Right hindlimb (tissue), 1 donor: ENCODE results near the gene KRT12.
"Not testable (repeated sequence)": the region's sequence is repeated elsewhere in the genome, so short reads cannot be mapped to it uniquely, and the experiment has no call there.

Source experiments
- DNase-seq: peaks from one replicate; pipeline ENCODE4 v3.0.0-alpha.2; 2018

The KRT12 gene

DNA sequence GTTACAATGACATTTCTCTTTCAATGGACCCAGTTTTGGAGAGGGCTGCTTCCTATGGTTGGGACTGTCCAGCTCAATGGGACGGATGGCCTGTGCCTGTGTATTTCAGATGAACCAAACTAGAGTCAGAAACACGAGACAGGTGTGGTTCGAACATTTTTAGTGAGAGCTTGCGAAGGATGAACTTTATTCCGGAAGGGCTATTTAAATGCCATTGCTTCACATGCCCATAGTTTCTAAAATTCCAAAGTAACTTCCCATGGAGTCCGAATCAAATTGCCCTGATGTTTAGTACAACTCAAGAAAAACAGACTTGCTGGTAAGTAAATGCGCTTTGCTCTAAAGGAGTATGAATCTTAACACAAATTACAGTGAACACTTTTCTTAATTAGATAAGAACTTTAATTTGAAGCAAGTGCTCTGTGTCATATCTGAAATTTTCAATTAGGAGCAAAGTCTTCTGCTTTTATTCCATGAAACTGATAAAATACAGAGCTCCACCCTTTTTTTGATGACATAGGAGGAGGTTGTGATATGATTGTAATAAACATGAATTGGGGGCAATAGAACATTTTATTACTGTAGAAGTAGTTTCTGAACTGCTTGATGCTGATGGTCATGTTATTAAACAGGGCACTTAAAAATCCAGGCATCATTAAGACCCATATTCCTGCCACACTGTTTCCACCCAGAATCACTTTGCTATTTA, 16.8 kb upstream of the KRT12 start:
- no peak for DNase-seq

DNA sequence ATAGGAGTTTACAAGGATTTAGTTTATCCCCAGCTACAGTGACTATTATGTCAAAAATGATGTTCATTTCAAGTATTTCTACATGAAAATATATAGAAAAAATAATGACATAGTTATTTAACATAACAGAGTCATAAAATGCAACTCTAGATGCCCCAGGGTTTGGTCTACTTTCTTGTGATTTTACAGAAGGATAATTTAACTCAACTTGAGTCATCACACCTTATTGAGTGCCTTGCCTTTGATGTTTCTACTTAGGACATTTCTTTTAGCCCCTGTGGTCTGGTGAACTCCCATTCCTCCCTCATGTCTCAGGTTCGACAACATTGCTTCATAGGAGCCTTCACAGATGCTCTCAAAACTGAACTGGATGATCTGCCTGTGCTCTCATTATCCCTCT, 16.0 kb upstream of the KRT12 start:
- no peak for DNase-seq

DNA sequence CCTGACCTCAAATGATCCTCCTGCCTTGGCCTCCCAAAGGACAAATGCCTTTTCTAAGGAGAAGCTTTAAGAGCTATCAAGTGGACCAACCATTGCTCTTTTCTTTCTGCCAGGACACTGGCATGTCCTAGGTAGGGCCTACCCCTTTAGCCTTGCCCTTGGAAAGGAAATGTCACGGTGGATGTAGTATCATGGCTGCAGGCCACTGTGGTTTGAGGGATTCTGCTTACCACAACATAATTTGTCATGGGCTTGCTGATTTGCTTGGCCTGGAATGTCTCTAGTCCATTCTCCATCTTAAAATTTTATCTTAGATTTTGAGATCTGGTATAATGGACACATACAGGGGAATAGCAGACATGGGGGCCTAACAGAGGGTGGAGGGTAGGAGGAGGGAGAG, 12.0 kb upstream of the KRT12 start:
- DNase-seq: no peak

DNA sequence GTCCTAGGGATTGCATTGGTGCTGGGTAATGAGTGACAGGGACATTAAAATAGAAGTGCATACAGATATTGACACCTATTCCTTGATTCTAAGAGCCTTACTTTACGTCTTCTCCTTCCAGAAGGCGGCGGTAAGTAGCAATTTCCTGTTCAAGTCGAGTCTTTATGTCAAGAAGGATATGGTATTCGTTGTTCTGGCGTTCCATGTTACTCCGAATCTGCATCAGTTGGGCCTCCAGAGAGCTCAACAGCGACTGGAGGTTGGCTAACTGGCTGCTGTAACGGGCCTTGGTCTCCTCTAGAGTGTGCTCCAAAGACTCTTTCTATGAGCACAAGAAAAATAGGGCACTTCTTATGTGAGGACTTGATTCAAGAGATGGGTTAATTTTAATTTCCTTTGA, 11.0 kb upstream of the KRT12 start:
- no peak for DNase-seq

DNA sequence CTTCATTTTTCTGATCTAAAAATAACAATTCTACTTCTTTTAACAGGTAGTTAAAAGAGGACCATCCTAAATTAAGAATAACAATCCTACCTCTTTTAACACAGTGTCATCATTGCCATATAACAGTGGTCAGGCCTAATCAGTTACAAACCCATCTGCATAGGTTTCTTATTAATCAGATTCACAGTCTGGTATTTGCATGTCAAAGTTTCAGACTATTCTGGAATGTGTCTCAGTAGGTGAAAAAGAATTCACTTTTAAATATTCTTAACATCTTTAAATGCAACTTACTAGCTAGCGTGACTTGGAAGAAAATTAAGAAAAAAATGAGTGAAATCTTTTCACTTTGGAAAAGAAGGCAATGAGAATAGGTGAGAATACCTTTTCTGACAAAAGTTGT, 6.8 kb upstream of the KRT12 start:
- DNase-seq: no peak

DNA sequence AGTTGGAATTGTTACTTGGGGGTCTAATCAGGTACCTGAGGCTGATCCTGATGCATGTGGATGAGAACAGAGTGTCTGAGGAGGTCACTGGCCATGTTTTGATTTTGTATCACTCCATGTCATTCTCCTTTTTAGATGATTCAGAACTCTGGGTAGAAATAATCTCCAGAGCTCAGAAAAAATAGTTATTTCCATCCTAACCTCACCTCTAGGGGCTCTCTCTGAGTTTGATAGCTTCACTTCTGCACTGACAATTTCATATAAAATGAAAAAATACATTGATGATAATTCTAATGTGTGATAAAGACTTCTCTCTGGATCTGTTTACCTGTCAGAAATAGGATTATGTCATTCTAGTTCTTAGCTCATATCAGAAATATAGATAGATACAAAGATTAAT, 6.2 kb upstream of the KRT12 start:
- no peak for DNase-seq

DNA sequence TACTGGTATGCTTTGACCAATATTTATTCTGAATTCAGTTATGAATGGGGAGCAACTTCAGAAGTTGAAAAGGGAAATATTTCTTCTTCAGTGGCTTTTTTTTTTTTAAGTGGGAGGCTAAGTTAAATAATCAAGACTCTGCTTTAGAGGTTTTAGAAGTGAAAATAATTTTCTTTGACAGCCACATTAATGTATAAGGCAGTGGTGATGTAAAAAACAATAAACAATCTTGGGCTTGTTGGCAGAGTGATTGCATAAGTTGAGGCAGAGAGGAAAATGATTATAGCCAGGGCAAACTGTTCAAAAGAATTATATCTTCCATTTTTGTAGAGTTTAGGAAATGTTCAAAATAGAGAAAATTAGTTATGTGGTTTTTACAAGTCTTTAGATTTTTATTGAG, 5.4 kb upstream of the KRT12 start:
- no peak for DNase-seq

DNA sequence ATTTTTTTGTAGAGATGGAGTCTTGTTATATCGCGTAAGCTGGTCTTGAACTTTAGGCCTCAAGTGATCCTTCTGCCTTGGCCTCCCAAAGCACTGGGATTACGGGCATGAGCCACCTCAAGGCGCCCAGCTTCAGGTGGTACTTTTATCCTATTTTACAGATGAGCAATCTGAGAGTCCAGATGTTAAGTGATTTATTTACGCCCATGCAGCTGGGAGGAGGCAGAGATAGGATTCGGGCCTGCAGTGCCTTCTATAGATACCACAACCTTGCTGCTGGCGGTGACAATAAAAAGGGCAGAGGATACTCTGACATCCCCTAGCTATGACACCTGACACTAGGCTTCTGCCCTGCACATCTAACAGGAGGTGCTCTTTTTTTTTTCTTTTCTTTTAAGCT, 4.3 kb upstream of the KRT12 start:
- no peak for DNase-seq

DNA sequence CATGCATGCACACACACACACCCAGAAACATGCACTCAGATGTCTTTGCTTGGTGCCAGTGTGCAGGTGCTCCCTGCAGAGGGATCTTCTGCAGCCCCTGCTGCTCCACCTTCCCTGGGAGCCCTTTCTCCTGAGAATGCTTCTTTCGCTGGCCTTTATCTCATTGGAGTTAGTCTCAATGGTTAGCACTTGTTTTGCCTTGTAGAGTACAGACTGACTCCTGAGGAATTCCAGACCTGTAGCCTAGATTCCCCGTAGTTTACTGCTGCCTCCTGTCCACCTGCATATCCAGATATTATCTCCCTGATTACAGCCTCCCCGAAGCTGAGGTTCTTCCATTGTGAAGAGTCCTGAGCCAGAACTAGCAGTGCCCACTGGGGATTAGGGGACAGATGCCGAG, 3.1 kb upstream of the KRT12 start:
- DNase-seq: no peak

DNA sequence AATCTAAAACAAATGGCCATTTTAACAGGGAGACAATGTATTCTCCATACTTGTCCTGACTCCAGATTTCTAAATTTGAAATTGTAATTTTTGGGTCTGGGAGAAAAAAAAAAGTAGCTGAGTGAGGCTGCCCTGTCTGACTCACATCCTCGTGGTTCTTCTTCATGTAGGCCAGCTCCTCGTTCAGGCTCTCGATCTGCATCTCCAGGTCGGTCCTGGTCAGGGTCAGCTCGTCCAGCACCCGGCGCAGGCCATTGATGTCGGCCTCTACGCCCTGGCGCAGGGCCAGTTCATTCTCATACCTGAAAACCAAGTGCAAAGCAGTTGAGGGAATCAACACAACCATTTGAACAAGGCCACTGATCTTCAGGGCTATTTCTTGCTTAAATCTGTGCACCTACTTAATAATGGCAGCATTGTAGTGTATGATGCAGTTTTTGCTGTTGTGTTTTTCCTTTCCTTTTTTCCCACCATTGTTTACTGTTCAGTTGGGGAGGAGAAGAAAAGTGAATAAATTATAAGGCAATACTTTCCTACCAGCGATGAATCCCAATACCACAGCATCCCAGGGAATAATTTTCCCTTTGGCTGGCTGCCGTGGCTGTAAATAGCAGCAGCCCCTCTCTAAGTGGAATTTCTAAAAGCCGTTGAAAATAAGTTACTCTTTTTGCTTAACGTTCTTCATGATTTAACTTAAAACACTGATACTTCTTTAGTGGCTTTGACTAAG, 2.2 kb downstream of the KRT12 start:
- peak; percentile 50 for DNase-seq

DNA sequence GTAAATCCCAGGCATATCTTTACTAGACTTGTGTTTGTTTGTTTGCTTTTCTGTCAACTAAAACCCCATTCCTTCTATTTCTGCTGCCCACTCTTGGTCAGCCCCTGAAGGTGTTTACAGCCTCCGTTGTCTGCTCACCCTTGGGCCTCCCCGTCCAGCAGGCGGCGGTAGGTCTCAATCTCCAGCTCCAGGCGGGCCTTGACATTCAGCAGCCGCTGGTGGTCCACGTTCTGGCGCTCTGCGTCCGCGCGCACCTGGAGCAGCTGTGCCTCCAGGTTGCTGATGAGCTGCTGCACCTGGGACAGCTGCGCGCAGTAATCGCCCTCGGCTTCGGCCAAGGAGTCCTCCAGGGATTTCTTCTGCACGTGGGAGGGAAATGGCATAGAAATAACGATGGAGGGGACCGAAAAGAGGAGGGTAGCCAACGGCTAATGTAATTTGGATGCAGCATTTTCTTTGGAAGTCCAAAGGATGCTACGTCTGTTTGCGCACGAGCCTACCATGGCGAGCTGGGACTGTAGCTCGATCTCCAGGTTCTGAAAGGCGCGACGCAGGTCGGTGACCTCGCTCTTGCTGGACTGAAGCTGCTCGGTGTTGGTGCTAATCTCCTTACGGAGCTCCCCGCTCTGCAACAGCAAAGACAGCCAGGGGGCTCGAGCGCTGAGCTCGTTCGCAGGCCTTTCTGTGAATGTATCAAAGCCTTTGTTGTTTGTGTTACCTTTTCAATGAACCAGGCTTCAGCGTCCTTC, 3.9 kb downstream of the KRT12 start:
- DNase-seq: no peak

DNA sequence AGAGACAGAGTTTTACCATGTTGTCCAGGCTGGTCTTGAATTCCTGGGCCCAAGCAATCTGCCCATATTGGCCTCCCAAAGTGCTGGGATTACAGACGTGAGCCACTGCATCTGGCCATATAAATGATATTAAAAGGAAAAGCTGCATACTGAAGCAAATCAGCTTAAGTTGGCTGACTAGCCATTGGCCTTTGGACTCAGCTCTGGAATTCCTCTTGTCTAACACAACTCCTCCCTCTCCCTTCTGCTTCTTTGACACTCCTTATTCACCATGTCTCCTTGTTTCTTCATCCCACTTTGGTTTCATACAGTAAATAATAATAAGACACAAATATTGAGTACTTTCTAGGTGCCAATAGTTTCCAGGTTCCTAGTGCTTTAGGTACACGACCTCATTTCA, 7.5 kb downstream of the KRT12 start:
- no peak for DNase-seq

DNA sequence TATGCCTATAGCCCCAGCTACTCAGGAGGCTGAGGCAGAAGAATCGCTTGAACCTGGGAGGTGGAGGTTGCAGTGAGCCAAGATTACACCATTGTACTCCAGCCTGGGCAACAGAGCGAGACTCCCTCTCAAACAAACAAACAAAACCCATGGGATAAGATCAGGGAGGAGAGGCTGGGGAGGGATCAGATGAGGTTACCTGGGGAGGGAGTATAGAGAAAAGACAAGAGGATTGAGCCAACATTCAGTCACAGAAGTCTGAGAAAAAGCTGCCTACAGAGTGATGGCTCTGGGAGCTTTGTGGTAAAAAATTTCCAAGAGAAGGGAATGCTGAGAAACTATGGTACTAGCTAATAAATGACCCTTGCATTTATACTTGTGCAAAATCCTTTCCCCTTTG, 8.4 kb downstream of the KRT12 start:
- DNase-seq: not testable (repeated sequence)

DNA sequence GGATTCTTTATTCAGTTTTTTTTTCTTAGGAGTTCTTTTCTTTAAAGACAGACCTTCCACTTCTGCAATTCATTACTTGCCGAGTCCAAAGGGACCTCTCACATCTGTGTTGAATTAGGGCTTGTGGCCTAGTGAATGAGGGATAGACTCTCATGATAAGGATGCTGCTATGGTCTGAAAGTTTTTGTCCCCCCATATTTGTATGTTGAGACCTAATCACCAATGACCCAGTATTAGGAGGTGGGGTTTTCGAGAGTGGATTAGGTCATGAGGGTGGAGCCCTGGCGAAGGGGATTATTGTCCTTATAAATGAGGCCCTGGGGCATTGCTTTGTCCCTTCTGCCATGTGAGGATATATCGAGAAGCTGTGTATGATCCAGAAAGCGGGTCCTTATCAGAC, 9.5 kb downstream of the KRT12 start:
- peak; percentile 35 for DNase-seq

DNA sequence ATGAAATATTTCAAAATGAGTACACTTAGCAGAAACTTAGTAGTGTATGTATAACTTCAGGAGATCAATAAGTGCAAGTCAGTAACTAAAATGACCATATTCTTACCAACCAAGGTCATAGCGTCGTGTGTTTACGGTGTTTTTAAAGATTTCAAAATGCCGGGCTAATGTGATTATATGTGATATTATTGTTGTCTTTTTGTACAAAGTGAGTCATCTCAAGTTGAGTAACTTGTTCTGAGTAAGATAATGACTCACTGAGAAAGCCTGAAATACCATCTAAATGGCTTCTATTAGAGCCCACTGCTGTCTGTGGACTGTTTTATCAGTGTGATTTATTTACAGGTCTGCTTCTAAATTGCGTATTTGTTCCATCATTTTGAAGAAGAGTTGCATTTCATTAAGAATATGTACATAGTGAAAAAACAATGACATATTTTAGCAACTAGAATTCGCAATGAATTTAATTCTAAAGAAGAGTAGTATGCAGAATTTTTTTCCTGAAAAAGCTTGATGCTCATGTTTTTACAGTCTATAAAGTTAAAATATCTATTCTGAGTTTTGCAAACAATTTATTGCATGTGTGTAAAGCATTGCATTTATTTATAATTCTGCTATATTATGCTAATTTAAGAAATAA, 12.7 kb downstream of the KRT12 start:
- DNase-seq: no peak

DNA sequence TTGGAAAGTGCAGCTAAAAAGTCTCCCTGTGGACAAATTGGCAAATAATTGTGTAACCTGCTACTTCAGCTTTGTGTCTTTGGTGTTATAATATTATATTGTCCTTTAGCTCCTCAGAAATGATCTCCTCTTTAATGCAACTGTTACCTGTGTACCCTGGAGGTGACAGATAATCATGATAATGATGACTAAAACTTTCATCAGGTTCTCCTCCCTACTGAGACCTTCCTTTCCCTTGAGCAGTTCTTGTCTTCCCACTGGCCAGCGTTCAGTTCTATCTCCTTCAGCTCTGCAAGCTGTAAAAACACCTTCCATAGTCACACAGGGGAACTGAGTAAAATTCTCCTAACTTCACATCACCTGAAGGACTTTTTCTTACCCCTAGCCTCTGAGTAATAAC, 14.7 kb downstream of the KRT12 start:
- no peak for DNase-seq

DNA sequence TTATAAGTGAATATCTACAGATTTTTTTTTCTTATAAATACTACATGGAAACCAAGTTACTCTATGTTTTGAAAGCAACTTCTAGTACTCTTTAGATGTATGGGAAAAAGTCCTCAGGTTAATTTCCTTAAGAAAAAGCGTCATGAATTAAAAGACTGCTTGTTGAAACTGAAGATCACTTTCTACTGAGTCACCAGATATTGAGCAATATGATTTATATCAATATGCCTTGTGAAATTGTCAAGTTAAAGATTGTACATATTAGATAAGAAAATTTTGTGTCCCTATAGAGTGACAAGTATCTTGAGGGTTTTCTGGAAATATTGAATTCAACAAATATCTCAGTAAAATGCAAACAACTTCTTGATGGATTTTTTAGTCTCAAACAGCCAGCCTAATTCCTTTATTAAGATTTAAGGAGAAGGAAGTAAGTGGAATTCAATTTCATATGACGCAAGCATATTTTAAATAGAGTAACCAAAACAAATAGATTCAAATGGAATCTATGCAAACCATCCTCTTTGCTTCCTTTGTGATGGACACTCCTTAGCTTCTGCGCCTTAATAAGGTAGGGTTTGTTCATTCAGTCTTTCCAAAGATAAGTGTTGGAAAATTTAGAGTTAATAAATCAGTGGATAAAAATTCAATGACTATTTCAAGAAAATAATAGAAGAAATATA, 16.6 kb downstream of the KRT12 start:
- no peak for DNase-seq

DNA sequence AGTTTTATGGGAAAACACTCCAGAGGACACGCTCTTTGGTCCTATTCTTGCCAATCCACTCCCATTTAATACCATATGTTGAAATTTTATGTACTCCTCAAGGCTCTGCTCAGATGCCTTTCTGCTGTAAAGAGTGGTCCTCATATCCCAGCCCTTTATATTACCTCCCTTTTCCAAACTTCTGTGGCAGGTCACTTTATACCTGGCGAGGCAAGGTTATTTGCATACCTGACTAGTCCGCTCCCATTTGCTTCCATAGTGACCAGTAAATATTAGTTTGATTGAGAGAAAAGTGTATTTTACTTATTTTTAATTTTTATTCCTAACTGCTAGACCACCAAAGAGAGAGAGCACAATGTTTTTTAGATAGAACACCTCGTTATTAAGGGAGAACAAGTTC, 17.3 kb downstream of the KRT12 start:
- no peak for DNase-seq

DNA sequence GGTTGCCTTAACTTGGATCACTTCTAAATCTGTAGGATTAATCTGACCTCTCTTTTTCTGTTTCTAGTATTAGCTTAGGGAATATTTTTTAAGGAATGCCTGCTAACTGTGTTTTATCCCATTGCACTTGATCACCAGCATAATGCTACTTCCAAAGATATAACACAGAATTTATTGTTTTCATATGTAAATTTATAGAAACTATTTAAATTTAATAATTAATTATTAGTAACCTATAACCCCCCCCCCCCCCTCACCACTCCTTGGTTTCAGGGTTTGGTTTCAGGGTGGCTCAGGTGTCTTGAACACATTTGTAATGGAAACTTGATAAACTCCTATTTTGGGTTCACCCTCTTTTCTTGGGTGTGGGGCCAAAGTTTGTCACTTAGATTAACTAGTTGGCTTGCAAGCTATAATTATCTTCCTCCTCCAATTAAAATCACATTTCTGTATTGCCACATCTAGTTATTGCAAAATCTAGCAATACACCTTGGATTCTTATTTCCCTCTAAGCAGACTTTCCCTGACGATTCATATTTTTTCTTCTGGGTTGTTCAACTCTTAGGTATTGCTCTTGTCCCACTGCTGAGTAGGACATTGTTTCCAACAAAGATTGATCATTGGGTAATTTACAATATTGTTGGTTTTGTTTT, 18.3 kb downstream of the KRT12 start:
- DNase-seq: no peak

DNA sequence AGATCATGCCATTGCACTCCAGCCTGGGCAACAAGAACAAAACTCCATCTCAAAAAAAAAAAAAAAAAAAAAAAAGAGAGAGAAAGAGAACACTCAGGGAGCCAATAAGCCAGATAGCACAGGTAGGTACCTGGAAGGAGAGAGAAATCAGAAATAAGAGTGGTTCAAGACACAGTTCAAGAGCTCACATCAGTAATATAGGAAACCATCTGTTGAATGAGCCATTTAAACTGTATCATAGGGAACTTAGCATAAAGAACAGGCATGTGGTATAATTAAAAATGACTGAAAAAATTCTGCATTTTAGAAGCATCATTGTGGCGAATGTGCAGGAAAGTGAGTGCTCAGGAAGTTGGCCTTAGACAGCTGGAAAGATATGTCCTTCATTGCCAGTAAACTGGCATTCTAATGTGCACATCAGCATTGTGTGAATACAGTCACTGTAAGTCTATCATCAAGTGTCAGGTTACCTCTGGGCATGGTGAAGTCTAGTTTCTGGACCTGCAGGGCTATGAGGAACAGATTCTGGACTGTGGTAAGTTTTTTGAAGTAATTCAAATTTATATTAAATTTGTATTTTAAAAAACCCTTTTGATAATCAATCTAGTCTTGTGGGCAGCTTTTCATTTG, 20.4 kb downstream of the KRT12 start:
- no peak for DNase-seq

DNA sequence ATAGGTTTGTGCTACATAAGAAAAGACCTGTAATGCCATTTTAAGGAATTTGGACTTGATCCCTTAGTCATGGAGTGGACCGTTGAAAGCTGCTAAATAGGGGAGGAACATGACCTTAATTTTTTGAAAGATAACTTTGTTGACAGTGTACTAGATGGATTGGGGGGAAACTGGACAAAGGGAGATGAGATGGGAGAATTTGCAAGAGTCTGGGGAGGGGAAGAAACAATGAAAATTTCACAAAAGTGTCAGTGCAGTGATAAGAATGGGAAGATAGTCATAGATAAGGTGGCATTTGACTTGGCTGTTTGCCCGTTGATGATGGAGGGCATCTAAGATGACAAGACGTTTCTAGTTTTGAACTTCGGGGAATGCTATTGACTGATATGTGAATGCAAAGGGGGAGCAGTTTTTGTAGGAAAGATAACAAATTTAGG, 22.3 kb downstream of the KRT12 start:
- DNase-seq: no peak

DNA sequence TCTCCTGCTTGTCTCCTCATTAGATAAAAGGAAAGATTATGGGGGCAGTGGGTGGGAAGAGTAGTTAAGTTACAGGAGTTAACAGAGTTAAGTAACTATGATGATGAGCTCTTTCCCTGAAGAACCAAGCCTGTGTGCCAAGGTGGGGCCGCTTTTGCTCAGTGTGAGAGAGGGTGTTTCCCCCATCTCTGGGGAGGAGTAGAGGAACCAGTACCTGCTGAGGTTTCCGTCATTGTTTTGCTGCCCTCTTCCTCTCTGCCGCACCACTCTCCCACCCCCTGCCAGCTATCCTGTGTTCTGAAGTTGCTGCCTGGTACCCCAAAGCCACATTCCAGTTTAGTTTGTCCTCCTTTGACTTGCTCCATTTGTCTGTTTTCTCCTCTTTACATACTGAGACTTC, 23.8 kb downstream of the KRT12 start:
- no peak for DNase-seq
